ENCODE results near the gene LMF1.
"Not testable (repeated sequence)": the region's sequence is repeated elsewhere in the genome, so short reads cannot be mapped to it uniquely, and the experiment has no call there.

LMF1 gene

DNA sequence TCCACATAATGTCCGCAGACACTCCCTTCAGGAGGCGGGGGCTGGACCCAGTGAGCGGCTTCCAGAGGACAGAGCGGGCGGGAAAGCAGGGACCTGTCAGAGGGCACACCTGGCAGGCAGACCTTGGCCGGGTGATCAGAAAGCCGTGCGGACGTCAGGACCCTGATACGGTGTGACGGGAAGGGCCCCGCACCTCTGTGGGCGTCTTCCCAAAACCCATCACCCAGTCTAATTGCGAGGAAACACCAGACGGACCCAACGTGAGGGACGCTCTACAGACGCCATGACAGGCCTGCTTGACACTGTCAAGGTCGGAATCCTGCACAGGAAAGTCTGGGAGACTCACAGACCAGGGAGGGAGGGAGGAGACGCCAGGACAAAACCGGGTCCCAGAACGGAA lies 8.4 kb downstream of the LMF1 start:
- in situ Hi-C loops (cut with MboI; ENCODE audit: low pct_unique_long_range_greater_than_20kb, low sequenced_read_pairs), result no loop called here
- no peak for DNase-seq

- no peak for DNase-seq
- in situ Hi-C loops (cut with MboI; ENCODE audit: low pct_unique_long_range_greater_than_20kb, low sequenced_read_pairs), result no loop called here
These were observed 11.3 kb downstream of the LMF1 start for GRCh38 chr16:959232-960040.

DNA sequence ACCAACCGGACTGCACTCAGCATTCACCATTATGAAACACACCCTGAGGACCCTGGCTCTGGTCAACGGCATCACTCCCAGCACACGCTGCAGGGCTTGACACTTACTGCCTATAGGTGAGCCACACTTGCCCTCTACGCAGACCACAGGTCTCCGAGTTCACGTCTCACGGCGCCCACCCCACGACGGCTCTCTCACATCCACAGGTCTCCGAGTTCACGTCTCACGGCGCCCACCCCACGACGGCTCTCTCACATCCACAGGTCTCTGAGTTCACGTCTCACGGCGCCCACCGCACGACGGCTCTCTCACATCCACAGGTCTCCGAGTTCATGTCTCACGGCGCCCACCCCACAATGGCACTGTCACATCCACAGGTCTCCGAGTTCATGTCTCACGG lies 15.0 kb downstream of the LMF1 start:
- DNase-seq; in situ Hi-C loops (cut with MboI; ENCODE audit: low pct_unique_long_range_greater_than_20kb, low sequenced_read_pairs): not testable (repeated sequence)

- in situ Hi-C loops (cut with MboI; ENCODE audit: low pct_unique_long_range_greater_than_20kb, low sequenced_read_pairs); DNase-seq: not testable (repeated sequence)
These were observed 17.0 kb downstream of the LMF1 start for GRCh38 chr16:953818-954217.

DNA sequence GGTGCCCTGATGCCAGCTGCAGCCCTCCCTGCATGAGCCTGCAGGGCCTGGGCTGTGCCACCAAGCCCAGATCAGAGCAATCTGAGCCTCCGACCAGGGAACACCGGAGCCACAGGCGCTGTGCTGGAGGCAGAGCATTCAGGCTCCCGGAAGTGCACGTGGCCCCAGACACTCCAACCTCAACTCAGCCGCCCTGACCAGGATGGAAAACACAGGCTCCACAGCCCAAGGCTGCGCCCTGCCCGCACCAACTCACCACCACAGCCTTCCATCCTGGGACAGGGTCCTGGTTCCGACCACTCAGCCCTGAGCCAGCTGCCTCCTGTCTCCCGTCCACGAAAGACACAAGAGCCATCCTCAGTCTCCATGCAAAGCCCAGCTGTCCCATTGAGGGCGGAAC lies 18.5 kb downstream of the LMF1 start:
- DNase-seq, result no peak

DNA sequence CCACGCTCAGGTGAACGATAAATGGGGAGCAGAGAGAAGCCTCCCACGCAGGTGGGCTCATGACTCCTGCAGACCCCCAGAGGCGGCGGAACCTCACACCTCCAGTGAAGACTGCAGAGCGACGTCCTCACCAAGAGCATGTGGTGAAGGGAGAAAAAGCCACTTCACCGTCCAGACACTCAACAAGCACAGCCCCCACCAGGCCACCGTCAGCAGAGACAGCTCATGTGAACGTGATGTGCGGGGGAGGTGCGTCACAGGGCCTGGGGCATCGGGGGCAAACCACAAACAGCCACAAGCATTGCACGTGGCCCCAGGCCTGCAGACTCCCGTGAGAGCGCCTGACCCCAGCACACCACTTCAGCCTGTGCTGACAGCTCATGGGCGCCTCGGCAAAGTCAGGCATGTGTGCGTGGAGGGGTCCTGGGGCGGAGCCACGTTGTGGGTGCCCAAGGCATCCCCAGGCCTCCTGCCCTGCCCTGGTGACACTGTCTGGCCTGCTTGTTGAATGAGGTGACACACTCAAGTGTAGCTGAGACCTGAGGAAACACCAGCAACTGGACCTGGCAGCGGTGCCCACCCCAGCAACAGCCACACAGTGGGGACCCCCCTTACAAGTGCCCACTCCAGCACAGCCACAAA lies 19.0 kb downstream of the LMF1 start:
- peak; percentile 52 for DNase-seq
- in situ Hi-C loops (cut with MboI; ENCODE audit: low pct_unique_long_range_greater_than_20kb, low sequenced_read_pairs), result no loop called here

More for the DNA sequence above, 18.5 kb downstream of the LMF1 start:
- in situ Hi-C loops (cut with MboI; ENCODE audit: low pct_unique_long_range_greater_than_20kb, low sequenced_read_pairs), result no loop called here

- in situ Hi-C loops (cut with MboI; ENCODE audit: low pct_unique_long_range_greater_than_20kb, low sequenced_read_pairs); DNase-seq: not testable (repeated sequence)
These were observed 19.8 kb downstream of the LMF1 start for GRCh38 chr16:950733-951573.

DNA sequence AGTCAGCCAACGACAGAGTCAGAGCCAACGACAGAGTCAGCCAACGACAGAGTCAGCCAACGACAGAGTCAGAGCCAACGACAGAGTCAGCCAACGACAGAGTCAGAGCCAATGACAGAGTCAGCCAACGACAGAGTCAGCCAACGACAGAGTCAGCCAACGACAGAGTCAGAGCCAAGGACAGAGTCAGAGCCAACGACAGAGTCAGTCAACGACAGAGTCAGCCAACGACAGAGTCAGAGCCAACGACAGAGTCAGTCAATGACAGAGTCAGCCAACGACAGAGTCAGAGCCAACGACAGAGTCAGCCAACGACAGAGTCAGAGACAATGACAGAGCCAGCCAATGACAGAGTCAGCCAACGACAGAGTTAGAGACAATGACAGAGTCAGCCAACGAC lies 22.0 kb downstream of the LMF1 start:
- DNase-seq; in situ Hi-C loops (cut with MboI; ENCODE audit: low pct_unique_long_range_greater_than_20kb, low sequenced_read_pairs): not testable (repeated sequence)

DNA sequence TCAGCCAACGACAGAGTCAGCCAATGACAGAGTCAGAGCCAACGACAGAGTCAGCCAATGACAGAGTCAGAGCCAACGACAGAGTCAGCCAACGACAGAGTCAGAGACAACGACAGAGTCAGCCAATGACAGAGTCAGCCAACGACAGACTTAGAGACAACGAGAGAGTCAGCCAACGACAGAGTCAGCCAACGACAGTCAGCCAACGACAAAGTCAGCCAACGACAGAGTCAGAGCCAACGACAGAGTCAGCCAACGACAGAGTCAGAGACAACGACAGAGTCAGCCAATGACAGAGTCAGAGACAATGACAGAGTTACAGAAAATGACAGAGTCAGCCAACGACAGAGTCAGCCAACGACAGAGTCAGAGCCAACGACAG lies 22.9 kb downstream of the LMF1 start:
- in situ Hi-C loops (cut with MboI; ENCODE audit: low pct_unique_long_range_greater_than_20kb, low sequenced_read_pairs); DNase-seq: not testable (repeated sequence)

GRCh38 chr16:947255-947921 lies 23.4 kb downstream of the LMF1 start:
- no peak for DNase-seq
- in situ Hi-C loops (cut with MboI; ENCODE audit: low pct_unique_long_range_greater_than_20kb, low sequenced_read_pairs), result no loop called here

DNA sequence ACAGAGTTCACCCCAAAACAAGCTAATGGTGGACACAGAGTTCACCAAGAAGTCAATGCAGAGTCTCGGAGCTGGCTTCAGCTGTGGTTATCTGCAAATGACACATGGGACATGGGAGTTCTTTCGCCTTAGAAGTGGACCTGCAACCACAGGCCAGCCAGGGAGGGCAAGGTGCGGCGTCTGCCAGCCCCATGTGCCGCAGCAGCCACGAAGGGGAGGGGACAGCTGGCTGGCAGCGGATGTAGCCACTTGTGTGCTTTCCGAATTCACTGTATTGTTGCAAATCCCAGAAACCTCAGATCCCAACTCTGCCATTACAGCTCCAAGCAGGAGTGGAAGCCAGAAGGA lies 24.8 kb downstream of the LMF1 start:
- no peak for DNase-seq
- in situ Hi-C loops (cut with MboI; ENCODE audit: low pct_unique_long_range_greater_than_20kb, low sequenced_read_pairs), result no loop called here

DNA sequence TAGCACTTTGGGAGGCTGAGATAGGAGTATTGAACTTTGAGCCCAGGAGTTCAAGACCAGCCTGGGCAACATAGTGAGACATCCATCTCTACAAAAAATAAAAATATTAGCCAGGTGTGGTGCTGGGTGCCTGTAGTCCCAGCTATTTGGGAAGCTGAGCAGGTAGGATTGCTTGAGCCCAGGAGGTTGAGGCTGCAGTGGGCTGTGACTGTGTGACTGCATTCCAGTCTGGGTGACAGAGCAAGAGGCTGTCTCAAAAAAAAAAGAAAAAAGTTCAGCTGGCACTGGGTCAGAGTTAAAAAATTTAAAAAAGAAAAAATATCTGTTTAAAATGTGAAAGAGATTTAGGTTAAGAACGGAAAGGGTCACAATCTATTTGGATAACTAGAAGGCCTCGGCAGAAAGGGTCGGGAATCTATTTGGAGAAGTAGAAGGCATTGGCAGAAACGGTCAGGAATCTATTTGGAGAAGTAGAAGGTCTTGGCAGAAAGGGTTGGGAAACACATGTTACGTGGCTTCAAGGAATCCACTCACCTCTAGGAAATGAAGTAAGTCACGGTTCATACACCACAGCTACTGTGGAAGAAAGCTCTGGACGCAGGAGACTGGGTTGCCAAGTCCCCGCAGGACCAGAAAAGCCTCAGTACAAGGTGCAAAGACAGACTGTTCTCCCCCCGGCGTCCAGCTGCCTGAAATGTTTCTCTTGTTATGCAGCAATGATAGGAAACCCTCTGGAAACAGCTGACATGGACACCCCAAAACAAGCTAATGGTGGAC lies 25.3 kb downstream of the LMF1 start:
- no peak for DNase-seq
- in situ Hi-C loops (cut with MboI; ENCODE audit: low pct_unique_long_range_greater_than_20kb, low sequenced_read_pairs), result no loop called here

GRCh38 chr16:943971-944370 lies 26.8 kb downstream of the LMF1 start:
- in situ Hi-C loops (cut with MboI; ENCODE audit: low pct_unique_long_range_greater_than_20kb, low sequenced_read_pairs), result no loop called here

DNA sequence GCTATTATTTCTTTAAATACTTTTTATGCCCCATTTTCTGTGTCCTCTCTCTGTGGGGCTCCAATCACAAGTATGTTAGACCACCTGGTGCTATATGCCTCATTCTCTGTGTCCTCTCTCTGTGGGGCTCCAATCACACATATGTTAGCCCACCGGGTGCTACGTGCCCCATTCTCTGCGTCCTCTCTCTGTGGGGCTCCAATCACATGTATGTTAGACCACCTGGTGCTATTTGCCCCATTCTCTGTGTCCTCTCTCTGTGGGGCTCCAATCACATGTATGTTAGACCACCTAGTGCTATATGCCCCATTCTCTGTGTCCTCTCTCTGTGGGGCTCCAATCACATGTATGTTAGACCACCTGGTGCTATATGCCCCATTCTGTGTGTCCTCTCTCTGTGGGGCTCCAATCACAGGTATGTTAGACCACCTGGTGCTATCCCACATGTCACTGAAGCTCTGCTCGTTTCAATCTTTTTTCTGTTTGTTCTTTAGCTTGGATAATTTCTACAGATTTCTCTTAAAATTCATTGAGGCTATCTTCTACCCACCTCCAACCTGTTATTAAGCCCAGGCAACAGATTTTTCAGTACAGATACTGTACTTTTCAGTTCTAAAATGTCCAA lies 28.2 kb downstream of the LMF1 start:
- in situ Hi-C loops (cut with MboI; ENCODE audit: low pct_unique_long_range_greater_than_20kb, low sequenced_read_pairs), result no loop called here

More at GRCh38 chr16:943971-944370, 26.8 kb downstream of the LMF1 start:
- DNase-seq, result no peak

GRCh38 chr16:939941-940340 lies 30.8 kb downstream of the LMF1 start:
- in situ Hi-C loops (cut with MboI; ENCODE audit: low pct_unique_long_range_greater_than_20kb, low sequenced_read_pairs), result no loop called here

More for the DNA sequence above, 28.2 kb downstream of the LMF1 start:
- no peak for DNase-seq

GRCh38 chr16:939311-939710 lies 31.5 kb downstream of the LMF1 start:
- in situ Hi-C loops (cut with MboI; ENCODE audit: low pct_unique_long_range_greater_than_20kb, low sequenced_read_pairs), result no loop called here
- no peak for DNase-seq

More at GRCh38 chr16:939941-940340, 30.8 kb downstream of the LMF1 start:
- no peak for DNase-seq

DNA sequence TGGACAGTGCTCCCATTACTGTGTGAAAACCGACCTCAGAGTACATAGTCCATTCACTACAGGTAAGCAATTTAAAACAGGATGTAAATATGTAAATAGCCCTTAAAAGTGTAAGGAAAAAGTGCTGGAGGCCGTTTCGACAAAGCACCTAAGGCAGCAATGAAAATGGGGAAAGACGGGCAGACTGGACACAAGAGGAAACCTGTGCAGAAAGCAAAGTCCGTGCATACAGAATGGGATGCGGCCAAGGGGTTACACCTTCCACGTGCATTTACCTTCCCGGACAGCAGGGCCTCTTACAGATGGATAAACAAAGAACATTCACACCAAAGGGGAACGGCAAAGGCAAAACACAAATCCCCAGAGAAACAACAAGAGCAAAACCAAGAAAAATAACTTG lies 32.0 kb downstream of the LMF1 start:
- in situ Hi-C loops (cut with MboI; ENCODE audit: low pct_unique_long_range_greater_than_20kb, low sequenced_read_pairs), result no loop called here
- no peak for DNase-seq

DNA sequence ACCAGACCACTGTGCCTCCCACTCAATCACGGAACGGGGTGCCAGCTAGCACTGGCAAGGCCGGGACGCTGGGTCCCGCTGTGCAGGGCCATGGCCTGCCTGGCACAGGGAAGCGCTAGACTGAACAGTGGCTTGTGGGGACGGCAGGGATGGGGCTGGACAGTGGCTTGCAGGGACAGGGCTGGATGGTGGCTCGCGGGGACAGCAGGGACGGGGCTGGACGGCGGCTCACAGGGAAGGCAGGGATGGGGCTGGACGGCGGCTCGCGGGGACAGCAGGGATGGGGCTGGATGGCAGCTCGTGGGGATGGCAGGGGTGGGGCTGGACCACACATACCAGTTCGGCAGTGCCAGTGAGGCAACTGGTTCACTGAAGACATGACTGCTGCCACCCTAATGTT lies 32.6 kb downstream of the LMF1 start:
- in situ Hi-C loops (cut with MboI; ENCODE audit: low pct_unique_long_range_greater_than_20kb, low sequenced_read_pairs), result no loop called here
- no peak for DNase-seq

Measured in KBM-7 (cell line).